Stimulated activated naive CD8-positive, alpha-beta T cell treated with anti-CD3 and anti-CD28 coated beads, Interleukin-15, Interleukin-2, amounts not matched to agents 100 ng/mL and 50 ng/mL, for 24 hours (primary cell): Measurements from ENCODE around the gene SEC63.
A peak's percentile ranks its signal among the peaks of the same experiment; 100 is the strongest.
"Not testable (repeated sequence)": the region's sequence is repeated elsewhere in the genome, so short reads cannot be mapped to it uniquely, and the experiment has no call there.

Experiments used
- H3K27ac Mint-ChIP-seq: one replicate; pipeline ENCODE4 v1.8.0; 2021; ENCODE audit warnings: mild to moderate bottlenecking, mixed read lengths
- H3K27me3 Mint-ChIP-seq: one replicate; pipeline ENCODE4 v1.8.0; 2021; ENCODE audit warnings: mixed read lengths
- H3K36me3 Mint-ChIP-seq: one replicate; pipeline ENCODE4 v1.8.0; 2021; ENCODE audit warnings: low read depth, mixed read lengths
- H3K4me1 Mint-ChIP-seq: one replicate; pipeline ENCODE4 v1.8.0; 2021; ENCODE audit warnings: low read depth, mixed read lengths
- H3K4me3 Mint-ChIP-seq: one replicate; pipeline ENCODE4 v1.8.0; 2021; ENCODE audit warnings: mild to moderate bottlenecking, mixed read lengths
- H3K9me3 Mint-ChIP-seq: one replicate; pipeline ENCODE4 v1.8.0; 2021; ENCODE audit warnings: mixed read lengths

SEC63 gene

GRCh38 chr6:107917451-107918375, 40.3 kb downstream of the SEC63 start:
- no peaks in the 10 kb centered on the region for H3K27me3 Mint-ChIP-seq
- H3K4me1 Mint-ChIP-seq, result peaks cover 8% of the 10 kb centered on the region
- no peak overlapping the region for H3K27ac Mint-ChIP-seq
- no peaks in the 10 kb centered on the region for H3K9me3 Mint-ChIP-seq
- no peak overlapping the region for H3K4me3 Mint-ChIP-seq
- peaks cover 77% of the 10 kb centered on the region for H3K36me3 Mint-ChIP-seq

GRCh38 chr6:107916961-107917360, 41.0 kb downstream of the SEC63 start:
- not testable (repeated sequence) for H3K4me3 Mint-ChIP-seq, H3K4me1 Mint-ChIP-seq, H3K9me3 Mint-ChIP-seq, H3K27ac Mint-ChIP-seq, H3K27me3 Mint-ChIP-seq
- H3K36me3 Mint-ChIP-seq, result peaks cover 78% of the 10 kb centered on the region

GRCh38 chr6:107911692-107912091, 46.3 kb downstream of the SEC63 start:
- Mint-ChIP-seq H3K4me3 (no peak overlapping the region), H3K27me3 (no peaks in the 10 kb centered on the region), H3K9me3 (no peaks in the 10 kb centered on the region), H3K27ac (no peak overlapping the region), H3K36me3 (peaks cover 65% of the 10 kb centered on the region), H3K4me1 (no peaks in the 10 kb centered on the region)

GRCh38 chr6:107894809-107895396, 63.1 kb downstream of the SEC63 start:
- H3K4me3 Mint-ChIP-seq, result no peak overlapping the region
- peaks cover 78% of the 10 kb centered on the region for H3K36me3 Mint-ChIP-seq
- peaks cover 6% of the 10 kb centered on the region for H3K9me3 Mint-ChIP-seq
- H3K4me1 Mint-ChIP-seq, result peaks cover 6% of the 10 kb centered on the region
- no peaks in the 10 kb centered on the region for H3K27me3 Mint-ChIP-seq
- peak overlapping the region; percentile 6 for H3K27ac Mint-ChIP-seq

GRCh38 chr6:107890431-107890830, 67.6 kb downstream of the SEC63 start:
- Mint-ChIP-seq H3K4me1 (peaks cover 14% of the 10 kb centered on the region), H3K9me3 (peaks cover 19% of the 10 kb centered on the region), H3K36me3 (peaks cover 86% of the 10 kb centered on the region)
- not testable (repeated sequence) for H3K27ac Mint-ChIP-seq, H3K4me3 Mint-ChIP-seq, H3K27me3 Mint-ChIP-seq

GRCh38 chr6:107885950-107886349, 72.1 kb downstream of the SEC63 start:
- not testable (repeated sequence) for H3K4me3 Mint-ChIP-seq, H3K27ac Mint-ChIP-seq, H3K4me1 Mint-ChIP-seq, H3K27me3 Mint-ChIP-seq
- H3K9me3 Mint-ChIP-seq, result peaks cover 15% of the 10 kb centered on the region
- H3K36me3 Mint-ChIP-seq, result peaks cover 71% of the 10 kb centered on the region

- Mint-ChIP-seq H3K9me3 (no peaks in the 10 kb centered on the region), H3K4me1 (no peaks in the 10 kb centered on the region), H3K4me3 (no peak overlapping the region), H3K36me3 (peaks cover 55% of the 10 kb centered on the region), H3K27me3 (no peaks in the 10 kb centered on the region), H3K27ac (no peak overlapping the region)
Measured at GRCh38 chr6:107879941-107880340, 78.1 kb downstream of the SEC63 start.

- H3K4me3 Mint-ChIP-seq, result no peak overlapping the region
- no peaks in the 10 kb centered on the region for H3K9me3 Mint-ChIP-seq
- no peak overlapping the region for H3K27ac Mint-ChIP-seq
- H3K27me3 Mint-ChIP-seq, result no peaks in the 10 kb centered on the region
- no peaks in the 10 kb centered on the region for H3K4me1 Mint-ChIP-seq
- H3K36me3 Mint-ChIP-seq, result peaks cover 58% of the 10 kb centered on the region
Measured at GRCh38 chr6:107877968-107878367, 80.0 kb downstream of the SEC63 start.

GRCh38 chr6:107871976-107872375, 86.0 kb downstream of the SEC63 start:
- Mint-ChIP-seq H3K27ac (no peak overlapping the region), H3K9me3 (no peaks in the 10 kb centered on the region), H3K4me1 (peaks cover 31% of the 10 kb centered on the region), H3K4me3 (no peak overlapping the region), H3K27me3 (no peaks in the 10 kb centered on the region), H3K36me3 (peaks cover 48% of the 10 kb centered on the region)

GRCh38 chr6:107871512-107871911, 86.5 kb downstream of the SEC63 start:
- H3K27me3 Mint-ChIP-seq, H3K4me3 Mint-ChIP-seq, H3K9me3 Mint-ChIP-seq, H3K27ac Mint-ChIP-seq: not testable (repeated sequence)
- Mint-ChIP-seq H3K36me3 (peaks cover 44% of the 10 kb centered on the region), H3K4me1 (peaks cover 33% of the 10 kb centered on the region)

GRCh38 chr6:107871016-107871415, 87.0 kb downstream of the SEC63 start:
- Mint-ChIP-seq H3K9me3 (no peaks in the 10 kb centered on the region), H3K36me3 (peaks cover 39% of the 10 kb centered on the region), H3K27me3 (no peaks in the 10 kb centered on the region), H3K27ac (no peak overlapping the region), H3K4me3 (no peak overlapping the region), H3K4me1 (peaks cover 33% of the 10 kb centered on the region)

GRCh38 chr6:107870381-107870780, 87.6 kb downstream of the SEC63 start:
- peaks cover 33% of the 10 kb centered on the region for H3K4me1 Mint-ChIP-seq
- peaks cover 36% of the 10 kb centered on the region for H3K36me3 Mint-ChIP-seq
- no peaks in the 10 kb centered on the region for H3K9me3 Mint-ChIP-seq
- no peak overlapping the region for H3K4me3 Mint-ChIP-seq
- H3K27ac Mint-ChIP-seq, result no peak overlapping the region
- no peaks in the 10 kb centered on the region for H3K27me3 Mint-ChIP-seq

GRCh38 chr6:107869871-107870270, 88.1 kb downstream of the SEC63 start:
- peaks cover 31% of the 10 kb centered on the region for H3K36me3 Mint-ChIP-seq
- no peaks in the 10 kb centered on the region for H3K9me3 Mint-ChIP-seq
- peaks cover 33% of the 10 kb centered on the region for H3K4me1 Mint-ChIP-seq
- no peak overlapping the region for H3K4me3 Mint-ChIP-seq
- no peaks in the 10 kb centered on the region for H3K27me3 Mint-ChIP-seq
- H3K27ac Mint-ChIP-seq, result peak overlapping the region; percentile 59

GRCh38 chr6:107868867-107869611, 89.0 kb downstream of the SEC63 start:
- no peak overlapping the region for H3K27ac Mint-ChIP-seq

GRCh38 chr6:107867302-107867615, 90.7 kb downstream of the SEC63 start:
- Mint-ChIP-seq H3K36me3 (peaks cover 17% of the 10 kb centered on the region), H3K4me3 (no peak overlapping the region), H3K4me1 (peaks cover 33% of the 10 kb centered on the region), H3K27ac (no peak overlapping the region), H3K9me3 (no peaks in the 10 kb centered on the region), H3K27me3 (no peaks in the 10 kb centered on the region)

More at GRCh38 chr6:107868867-107869611, 89.0 kb downstream of the SEC63 start:
- no peak overlapping the region for H3K4me3 Mint-ChIP-seq
- H3K36me3 Mint-ChIP-seq, result peaks cover 25% of the 10 kb centered on the region
- no peaks in the 10 kb centered on the region for H3K27me3 Mint-ChIP-seq
- no peaks in the 10 kb centered on the region for H3K9me3 Mint-ChIP-seq
- peaks cover 33% of the 10 kb centered on the region for H3K4me1 Mint-ChIP-seq
